ENCODE measurements around the gene NPRL2.

Gene NPRL2

DNA sequence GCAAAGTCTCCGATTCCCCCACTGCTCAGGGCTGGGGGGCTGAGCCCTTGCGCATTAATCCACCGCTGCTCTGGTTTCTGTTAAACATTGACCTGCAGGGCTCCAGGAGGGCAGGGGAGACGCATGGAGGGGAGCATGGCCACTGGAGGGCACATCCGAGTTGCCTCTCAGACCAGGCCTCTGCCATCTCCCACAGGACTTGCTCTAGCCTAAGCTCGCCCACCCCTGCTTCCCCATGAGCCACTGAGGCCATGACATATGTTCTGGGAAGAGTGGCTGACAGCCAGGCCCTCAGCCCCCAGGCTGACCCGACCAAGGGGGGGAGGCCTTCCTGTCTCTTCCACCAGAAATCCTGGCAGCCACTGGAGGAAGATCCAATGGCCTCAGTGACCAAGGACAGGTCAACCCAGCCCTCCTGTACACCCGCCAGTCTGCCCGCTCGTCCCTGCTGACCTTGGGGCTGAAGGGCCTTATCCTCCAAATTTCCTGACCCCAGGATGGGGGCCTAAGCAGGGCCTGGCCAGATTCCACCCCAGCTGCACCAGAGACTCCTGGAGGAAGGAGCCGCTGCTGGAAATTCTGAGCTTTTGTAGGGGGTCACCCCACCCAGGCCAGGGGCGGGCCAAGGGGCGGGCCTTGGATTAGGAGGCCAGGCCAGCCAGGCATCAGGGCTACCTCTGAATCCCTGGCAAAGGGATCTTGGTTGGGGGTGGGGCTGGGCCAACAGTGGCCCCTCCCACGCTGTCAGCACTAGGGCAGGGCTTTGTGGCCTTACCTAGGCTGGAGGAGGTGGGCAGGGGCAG, 47.4 kb downstream of the NPRL2 start, which contains the start of gene HYAL1:
Gene HYAL1, minus strand, starts transcription at position 562 of the 803 bp plus-strand sequence. CDS start 618 bp downstream, outside the sequence.
- H3K36me3 ChIP-seq: no peaks in the 10 kb centered on the region
- DNase-seq: peak; percentile 45
- no peaks in the 10 kb centered on the region for H3K9me3 ChIP-seq
- TF ChIP-seq, protein P1, sequence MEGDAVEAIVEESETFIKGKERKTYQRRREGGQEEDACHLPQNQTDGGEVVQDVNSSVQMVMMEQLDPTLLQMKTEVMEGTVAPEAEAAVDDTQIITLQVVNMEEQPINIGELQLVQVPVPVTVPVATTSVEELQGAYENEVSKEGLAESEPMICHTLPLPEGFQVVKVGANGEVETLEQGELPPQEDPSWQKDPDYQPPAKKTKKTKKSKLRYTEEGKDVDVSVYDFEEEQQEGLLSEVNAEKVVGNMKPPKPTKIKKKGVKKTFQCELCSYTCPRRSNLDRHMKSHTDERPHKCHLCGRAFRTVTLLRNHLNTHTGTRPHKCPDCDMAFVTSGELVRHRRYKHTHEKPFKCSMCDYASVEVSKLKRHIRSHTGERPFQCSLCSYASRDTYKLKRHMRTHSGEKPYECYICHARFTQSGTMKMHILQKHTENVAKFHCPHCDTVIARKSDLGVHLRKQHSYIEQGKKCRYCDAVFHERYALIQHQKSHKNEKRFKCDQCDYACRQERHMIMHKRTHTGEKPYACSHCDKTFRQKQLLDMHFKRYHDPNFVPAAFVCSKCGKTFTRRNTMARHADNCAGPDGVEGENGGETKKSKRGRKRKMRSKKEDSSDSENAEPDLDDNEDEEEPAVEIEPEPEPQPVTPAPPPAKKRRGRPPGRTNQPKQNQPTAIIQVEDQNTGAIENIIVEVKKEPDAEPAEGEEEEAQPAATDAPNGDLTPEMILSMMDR (IDR thresholded peaks at IDR 0.05; ENCODE audit: low read depth, low read length): peak; percentile 36
- H3K4me3 ChIP-seq (ENCODE audit: low read depth, low read length): no peak within 1 kb of the TSS
- no peaks in the 10 kb centered on the region; the same call in 1 of the 2 replicates for H3K4me1 ChIP-seq
- no peaks in the 10 kb centered on the region for H3K27me3 ChIP-seq

DNA sequence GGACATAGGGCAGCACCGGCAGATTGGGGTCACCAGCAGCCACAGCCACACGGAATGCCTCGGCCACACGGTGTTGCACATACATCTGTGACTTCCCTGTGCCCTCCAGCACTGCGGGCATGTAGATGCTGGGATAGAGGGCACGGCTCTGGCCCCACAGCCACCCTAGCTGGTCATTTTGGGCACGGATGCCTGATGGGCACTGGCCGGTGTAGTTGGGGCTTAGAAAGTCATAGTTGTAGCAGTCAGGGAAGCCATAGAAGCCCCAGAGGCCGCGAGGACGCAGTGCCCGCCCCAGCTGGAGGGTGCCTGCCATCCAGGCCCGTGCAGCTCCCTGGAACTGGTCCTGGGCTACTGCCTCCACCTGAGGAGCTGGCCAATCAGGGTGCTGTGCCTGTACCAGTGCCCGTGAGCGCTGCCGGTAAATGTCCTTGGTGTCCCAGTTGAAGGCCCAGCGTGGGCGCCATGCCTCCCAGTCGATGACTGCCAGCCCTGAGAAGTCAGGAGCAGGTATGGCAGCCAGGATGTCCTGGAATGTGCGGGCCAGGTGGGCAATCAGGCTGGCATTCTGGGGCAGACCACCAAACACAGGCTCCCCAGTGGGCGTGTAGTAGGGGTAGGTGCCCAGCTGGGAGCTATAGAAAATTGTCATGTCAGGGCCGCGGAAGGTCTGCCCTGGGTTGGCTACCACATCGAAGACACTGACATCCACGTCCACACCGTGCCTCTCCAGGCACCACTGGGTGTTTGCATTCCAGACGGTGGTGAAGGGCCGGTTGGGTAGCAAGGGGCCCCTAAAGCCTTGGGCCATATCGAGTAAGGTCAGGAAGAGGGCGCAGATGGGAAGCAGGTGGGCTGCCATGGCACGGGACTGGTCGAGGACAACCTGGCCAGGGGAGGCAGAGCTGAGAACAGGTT, 48.2 kb downstream of the NPRL2 start:
- Histone ChIP-seq H3K27me3 (no peaks in the 10 kb centered on the region), H3K4me3 (ENCODE audit: low read depth, low read length) (no peak overlapping the region), H3K9me3 (no peaks in the 10 kb centered on the region), H3K4me1 (no peaks in the 10 kb centered on the region; the same call in 1 of the 2 replicates), H3K36me3 (no peaks in the 10 kb centered on the region)
- TF ChIP-seq, protein P1 (IDR thresholded peaks at IDR 0.05; ENCODE audit: low read depth, low read length): no peak
- no peak for DNase-seq

DNA sequence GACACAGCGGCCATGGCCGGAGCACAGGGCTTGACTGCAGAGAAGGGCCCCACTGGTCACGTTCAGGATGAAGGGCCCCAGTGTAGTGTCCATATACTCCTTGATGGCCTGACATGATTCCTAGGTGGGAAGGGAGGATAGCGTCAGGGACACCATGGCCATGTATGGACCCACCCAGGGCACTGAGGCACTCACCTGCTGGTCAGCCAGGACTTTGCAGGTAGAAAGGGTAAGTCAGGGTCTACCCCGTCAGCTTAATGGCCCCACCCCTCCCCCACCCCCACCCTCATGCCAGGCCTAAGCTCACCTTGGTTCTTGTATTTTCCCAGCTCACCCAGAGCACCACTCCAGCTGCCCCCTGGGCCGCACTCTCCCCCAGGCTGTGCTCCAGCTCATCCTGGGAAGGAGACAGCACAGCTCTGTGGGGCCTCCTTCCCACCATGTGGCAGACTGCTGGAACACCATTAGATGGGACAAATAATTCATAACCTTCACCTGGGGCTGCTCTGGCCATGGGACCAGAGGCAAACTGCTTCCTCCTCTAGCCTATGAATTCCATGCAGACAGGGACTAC, 49.8 kb downstream of the NPRL2 start:
- no peak for DNase-seq
- Histone ChIP-seq H3K4me3 (ENCODE audit: low read depth, low read length) (no peak overlapping the region), H3K4me1 (no peaks in the 10 kb centered on the region; the same call in 1 of the 2 replicates), H3K36me3 (no peaks in the 10 kb centered on the region), H3K27me3 (no peaks in the 10 kb centered on the region), H3K9me3 (no peaks in the 10 kb centered on the region)
- TF ChIP-seq, protein P1 (IDR thresholded peaks at IDR 0.05; ENCODE audit: low read depth, low read length): no peak

DNA sequence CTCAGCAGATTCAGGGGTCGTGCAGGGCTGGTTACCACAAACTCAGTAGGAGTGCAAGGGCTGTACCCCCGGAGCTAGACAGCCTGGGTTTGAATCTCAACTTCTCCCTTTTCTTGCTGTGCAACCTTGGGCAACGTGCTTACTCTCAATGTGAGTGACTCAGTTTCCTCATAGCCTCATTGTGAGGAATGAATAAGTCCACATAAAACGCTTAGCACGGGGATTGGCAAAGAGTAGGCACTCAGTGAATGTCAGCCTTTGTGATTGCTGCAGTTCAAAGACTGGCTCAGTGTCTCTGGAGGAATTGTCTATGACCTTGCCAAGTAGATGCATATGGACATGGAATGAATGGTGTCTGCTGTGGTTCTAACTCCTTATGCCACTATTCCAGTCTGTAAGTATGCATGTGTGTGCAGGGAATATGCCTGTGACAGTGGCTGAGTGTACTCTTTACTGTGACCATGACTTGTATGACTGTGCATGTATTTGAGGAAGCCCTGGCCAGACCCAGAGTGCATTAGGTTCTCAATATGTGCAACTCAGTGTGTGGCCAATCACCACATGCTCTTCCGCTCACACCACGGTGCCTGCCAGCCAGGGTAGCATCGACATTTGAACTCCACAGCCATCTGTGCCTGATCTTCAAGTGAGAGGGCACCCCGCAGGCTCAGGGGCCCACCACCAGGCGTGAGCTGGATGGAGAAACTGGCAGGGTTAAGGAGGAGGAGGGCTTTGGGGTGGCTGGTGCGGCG, 50.5 kb downstream of the NPRL2 start:
- Histone ChIP-seq H3K36me3 (no peaks in the 10 kb centered on the region), H3K4me1 (no peaks in the 10 kb centered on the region; the same call in 1 of the 2 replicates), H3K9me3 (no peaks in the 10 kb centered on the region), H3K27me3 (no peaks in the 10 kb centered on the region), H3K4me3 (ENCODE audit: low read depth, low read length) (peak overlapping the region; percentile 41)
- DNase-seq: no peak
- TF ChIP-seq, protein P1 (IDR thresholded peaks at IDR 0.05; ENCODE audit: low read depth, low read length): no peak

DNA sequence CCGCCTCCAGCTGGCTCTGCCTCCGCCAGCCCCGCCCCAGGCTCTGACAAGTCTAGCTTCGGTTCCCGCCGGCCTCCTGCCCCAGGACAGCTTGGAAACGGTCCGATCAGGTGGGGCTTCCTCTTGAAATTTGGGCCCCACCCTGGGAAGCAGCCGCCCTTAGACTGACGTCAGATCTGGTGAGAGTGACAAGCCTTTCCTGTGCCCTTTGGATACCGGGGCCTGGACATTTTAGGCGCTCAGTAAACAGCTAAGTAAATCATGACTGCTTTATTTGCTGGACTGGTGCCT, 51.0 kb downstream of the NPRL2 start:
- Histone ChIP-seq H3K36me3 (no peaks in the 10 kb centered on the region), H3K4me1 (no peaks in the 10 kb centered on the region; the same call in 1 of the 2 replicates), H3K27me3 (no peaks in the 10 kb centered on the region), H3K9me3 (no peaks in the 10 kb centered on the region), H3K4me3 (ENCODE audit: low read depth, low read length) (peak overlapping the region; percentile 41)
- DNase-seq: no peak
- TF ChIP-seq, protein P1 (IDR thresholded peaks at IDR 0.05; ENCODE audit: low read depth, low read length): no peak
